Measurements from ENCODE around the gene SRP14.
"Not testable (repeated sequence)": the region's sequence is repeated elsewhere in the genome, so short reads cannot be mapped to it uniquely, and the experiment has no call there.

SRP14 gene, protein sequence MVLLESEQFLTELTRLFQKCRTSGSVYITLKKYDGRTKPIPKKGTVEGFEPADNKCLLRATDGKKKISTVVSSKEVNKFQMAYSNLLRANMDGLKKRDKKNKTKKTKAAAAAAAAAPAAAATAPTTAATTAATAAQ

GRCh38 chr15:40038638-40039543, at the start of gene SRP14:
Gene SRP14, minus strand, starts transcription at chr15:40039181. Its CDS starts 65 bp downstream, at chr15:40039116.
- no peak for FAIRE-seq

- FAIRE-seq = no peak
Observed at GRCh38 chr15:40087991-40088928, 49.3 kb upstream of the SRP14 start.

- no peak for FAIRE-seq
Observed at GRCh38 chr15:40087068-40087810, 48.3 kb upstream of the SRP14 start.

DNA sequence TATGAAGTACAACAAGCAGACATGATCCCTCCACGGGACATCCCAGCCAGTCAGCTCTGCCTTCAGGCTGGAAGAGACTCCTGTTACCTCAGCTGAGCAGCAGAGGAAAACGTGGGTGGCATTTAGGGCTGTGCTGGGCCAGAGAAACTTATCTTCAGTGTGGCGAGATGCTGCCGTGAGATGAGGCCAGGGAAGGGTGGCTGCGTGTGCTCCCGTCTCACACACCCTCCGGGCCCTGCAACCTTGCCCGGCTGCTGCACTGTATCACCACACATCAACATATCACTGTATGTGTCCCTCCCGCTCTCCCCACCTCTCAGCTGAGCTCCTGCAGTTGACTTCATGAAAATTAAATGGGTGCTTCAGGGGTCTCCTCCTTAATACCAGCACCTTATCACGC, 46.3 kb upstream of the SRP14 start:
- FAIRE-seq = no peak

GRCh38 chr15:40084650-40085049, 45.7 kb upstream of the SRP14 start:
- no peak for FAIRE-seq

DNA sequence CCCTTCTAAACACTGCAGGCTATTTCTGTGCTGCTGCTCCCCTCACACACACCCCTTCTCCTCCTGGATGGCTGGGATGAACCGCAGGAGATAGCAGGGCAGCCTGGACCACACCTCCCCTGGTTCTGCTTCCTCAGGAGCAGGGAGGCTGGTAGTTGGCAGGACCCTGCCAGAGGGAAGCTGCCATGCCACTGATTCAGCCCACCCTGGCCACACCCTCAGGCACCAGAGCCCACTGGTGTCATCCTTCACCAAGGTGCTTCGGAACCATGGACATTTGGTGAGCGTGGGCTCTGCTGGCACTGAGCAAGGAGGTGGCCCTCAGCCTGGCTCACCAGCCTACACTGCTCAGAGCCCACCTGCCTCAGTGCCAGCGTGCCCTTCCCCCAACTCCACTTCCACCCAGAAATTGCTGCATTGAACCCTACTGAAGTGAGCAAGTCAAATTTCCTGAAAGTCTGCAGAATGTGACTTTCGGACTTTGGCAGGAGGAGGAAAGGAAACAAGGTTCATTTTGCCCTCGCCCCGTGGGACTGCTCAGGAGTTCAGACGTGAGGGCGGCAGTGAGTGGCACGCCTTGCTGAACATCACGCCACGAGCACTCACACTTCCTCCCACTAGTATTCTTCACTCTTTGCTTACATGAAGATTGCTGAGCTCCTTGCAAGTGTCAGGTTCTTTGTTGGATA, 43.4 kb upstream of the SRP14 start:
- no peak for FAIRE-seq

- no peak for FAIRE-seq
Observed at GRCh38 chr15:40081691-40082194, 42.8 kb upstream of the SRP14 start.

DNA sequence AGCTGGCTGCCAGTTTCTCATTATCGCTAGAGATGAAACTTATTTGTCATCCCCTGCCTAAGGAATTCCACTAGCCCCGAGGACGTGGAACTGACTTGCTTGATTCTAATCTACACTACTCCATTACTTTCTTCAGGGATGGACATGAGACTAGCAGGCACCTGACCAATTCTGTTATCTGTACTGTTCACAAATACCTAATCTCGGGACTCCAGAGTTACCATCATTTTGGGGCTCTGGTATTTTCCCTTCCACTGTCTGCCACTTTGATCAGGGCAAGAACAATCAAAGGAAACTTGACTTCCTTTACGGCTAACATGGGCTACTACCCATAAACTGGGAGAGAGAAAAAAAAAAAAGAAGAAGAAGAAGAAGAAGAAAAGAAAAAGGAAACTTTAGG, 41.9 kb upstream of the SRP14 start:
- no peak for FAIRE-seq

DNA sequence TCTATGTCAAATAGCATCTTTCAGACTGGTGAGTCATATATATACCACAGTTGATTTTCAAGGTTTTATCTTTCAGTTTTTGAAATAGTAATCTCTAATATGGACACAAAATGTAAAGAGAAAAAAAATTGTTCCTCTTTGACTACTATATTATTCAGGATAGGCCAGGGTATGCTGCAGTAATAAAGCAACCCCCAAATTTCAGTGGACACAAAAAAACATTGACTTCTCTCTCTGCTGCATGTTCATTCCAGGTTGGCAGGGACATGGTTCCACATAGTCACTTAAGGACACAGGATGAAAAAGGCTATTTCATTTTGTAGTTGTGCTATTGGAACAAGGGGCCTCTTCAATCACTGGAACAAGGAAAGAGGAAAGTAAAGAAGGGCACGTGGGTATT, 41.1 kb upstream of the SRP14 start:
- FAIRE-seq = no peak

DNA sequence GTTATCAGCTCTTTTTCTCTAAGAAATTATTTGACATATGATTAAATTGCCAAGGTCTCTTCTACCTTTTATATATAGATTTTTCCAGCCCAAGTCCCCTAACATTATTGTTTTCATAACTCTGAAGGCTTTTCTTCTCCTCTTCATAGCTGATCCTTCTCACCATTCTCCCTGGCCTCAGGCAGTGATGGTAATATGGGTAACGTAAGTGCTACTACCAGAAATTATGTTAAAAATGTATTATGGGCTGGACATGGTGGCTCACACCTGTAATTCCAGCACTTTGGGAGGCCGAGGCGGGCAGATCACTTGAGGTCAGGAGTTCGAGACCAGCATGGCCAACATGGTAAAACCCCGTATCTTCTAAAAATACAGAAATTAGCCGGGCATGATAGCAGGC, 40.5 kb upstream of the SRP14 start:
- no peak for FAIRE-seq

- no peak for FAIRE-seq
Observed at GRCh38 chr15:40075298-40076044, 36.5 kb upstream of the SRP14 start.

DNA sequence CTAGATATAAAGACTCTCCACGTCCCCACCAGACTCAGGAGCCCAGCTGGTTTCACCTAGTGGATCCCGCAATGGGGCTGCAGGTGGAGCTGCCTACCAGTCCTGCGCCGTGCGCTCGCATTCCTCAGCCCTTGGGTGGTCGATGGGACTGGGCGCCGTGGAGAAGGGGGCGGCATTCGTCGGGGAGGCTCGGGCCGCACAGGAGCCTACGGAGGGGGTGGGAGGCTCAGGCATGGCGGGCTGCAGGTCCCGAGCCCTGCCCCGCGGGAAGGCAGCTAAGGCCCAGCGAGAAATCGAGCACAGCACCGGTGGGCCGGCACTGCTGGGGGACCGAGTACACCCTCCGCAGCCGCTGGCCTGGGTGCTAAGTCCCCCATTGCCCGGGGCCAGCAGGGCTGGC, 35.7 kb upstream of the SRP14 start:
- not testable (repeated sequence) for FAIRE-seq

DNA sequence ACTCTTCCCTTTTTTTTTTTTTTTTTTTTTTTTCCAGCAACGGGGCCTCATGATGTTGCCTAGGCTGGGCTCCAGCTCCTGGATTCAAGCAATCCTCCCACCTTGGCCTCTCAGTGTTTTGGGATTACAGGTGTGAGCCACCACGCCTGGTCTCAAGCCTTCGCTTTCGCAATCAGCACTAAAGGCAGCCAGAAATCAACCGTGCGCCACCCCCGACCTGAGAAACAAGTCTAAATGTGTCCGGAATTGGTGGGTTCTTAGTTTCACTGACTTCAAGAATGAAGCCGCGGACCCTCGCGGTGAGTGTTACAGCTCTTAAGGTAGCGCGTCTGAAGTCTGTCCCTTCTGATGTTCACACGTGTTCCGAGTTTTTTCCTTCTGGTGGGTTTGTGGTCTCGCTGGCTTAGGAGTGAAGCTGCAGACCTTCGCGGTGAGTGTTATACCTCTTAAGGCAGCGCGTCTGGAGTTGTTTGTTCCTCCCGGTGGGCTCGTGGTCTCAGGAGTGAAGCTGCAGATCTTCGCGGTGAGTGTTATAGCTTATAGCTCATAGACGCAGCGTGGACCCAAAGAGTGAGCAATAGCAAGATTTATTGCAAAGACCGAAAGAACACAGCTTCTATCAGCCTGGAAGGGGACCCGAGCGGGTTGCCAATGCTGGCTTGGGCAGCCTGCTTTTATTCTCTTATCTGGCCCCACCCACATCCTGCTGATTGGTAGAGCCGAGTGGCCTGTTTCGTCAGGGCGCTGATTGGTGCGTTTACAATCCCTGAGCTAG, 34.9 kb upstream of the SRP14 start:
- not testable (repeated sequence) for FAIRE-seq

- no peak for FAIRE-seq
Observed at GRCh38 chr15:40072216-40072990, 33.4 kb upstream of the SRP14 start.

GRCh38 chr15:40070608-40071218, 31.7 kb upstream of the SRP14 start:
- no peak for FAIRE-seq

- FAIRE-seq = no peak
Observed at GRCh38 chr15:40070166-40070557, 31.2 kb upstream of the SRP14 start.

GRCh38 chr15:40069178-40070165, 30.5 kb upstream of the SRP14 start:
- no peak for FAIRE-seq
